GM12878 (cell line): Measurements from ENCODE around the gene TFF2. TPM values are rescaled to one million over a fixed set of nuclear protein-coding genes. Genes with fewer than 3 reads are reported as not detected.

Experiments used
- ATAC-seq: fragments of 200-7000 bp; cut with Tn5 transposase; 3 replicates; pipeline ENCODE4 v1.9.1; 2020; ENCODE audit warnings: mild to moderate bottlenecking, moderate library complexity
- BruUV-seq: library from RNA; stranded (reverse); fragments of 400-500 nt; replicated peaks from 2 replicates; lab custom pipeline; 2021; lab: Mats Ljungman, UMichigan
- CTCF ChIA-PET: fragments of 300-600 bp; sonication (Branson Sonifier 250); formaldehyde crosslinking; extraction: SDS; loops from one replicate; lab custom pipeline; 2021; ENCODE audit warnings: inconsistent platforms; lab: Yijun Ruan, JAX
- POLR2A ChIA-PET: fragments of 350-600 bp; formaldehyde crosslinking; extraction: SDS; loops from one replicate; lab custom pipeline; 2021; ENCODE audit warnings: inconsistent platforms; lab: Charles Lee
- RAD21 ChIA-PET: fragments of 300-600 bp; sonication (Branson Sonifier 250); formaldehyde crosslinking; loops from one replicate; lab custom pipeline; 2023; ENCODE audit warnings: antibody characterized with exemption; ENCODE audit not compliant: unreplicated experiment; lab: Charles Lee
- SMC1A ChIA-PET: fragments of 300-600 bp; sonication (Branson Sonifier 250); formaldehyde crosslinking; loops from one replicate; lab custom pipeline; 2023; ENCODE audit not compliant: unreplicated experiment, uncharacterized antibody; lab: Charles Lee
- DNase-seq: peaks from one replicate; pipeline ENCODE4 v3.0.0-alpha.2; 2011; ENCODE audit warnings: low read depth, low spot score
- FAIRE-seq: peaks from 3 replicates; lab custom pipeline; 2011; peaks lifted over from hg19 to GRCh38; lab: Jason Lieb, UNC
- H2AFZ ChIP-seq: 2 replicates; pipeline ENCODE4 v1.6.0; 2011; ENCODE audit warnings: low read depth, low read length, control low read depth; ENCODE audit not compliant: control insufficient read depth
- H3K27ac ChIP-seq: 2 replicates; pipeline ENCODE4 v1.5.1; 2011; ENCODE audit warnings: control low read depth; ENCODE audit not compliant: control insufficient read depth, insufficient read depth
- H3K27me3 ChIP-seq, 2 experiments: replicated peaks in 1 of 2; 2 replicates each; pipeline versions ENCODE4 v1.6.0 to v1.6.1; 2011; ENCODE audit warnings: low read length in 1 of 2; ENCODE audit not compliant: control insufficient read depth in 2 of 2, insufficient read depth in 2 of 2
- H3K36me3 ChIP-seq, 2 experiments: 2 replicates each; pipeline ENCODE4 v1.5.1; 2011; ENCODE audit warnings: low read length in 1 of 2; ENCODE audit not compliant: control insufficient read depth in 2 of 2, insufficient read depth in 2 of 2
- H3K4me1 ChIP-seq: 2 replicates; pipeline ENCODE4 v1.6.1; 2011; ENCODE audit warnings: mild to moderate bottlenecking, low read length, moderate library complexity, mixed read lengths; ENCODE audit not compliant: control insufficient read depth, insufficient read depth
- H3K4me2 ChIP-seq: 2 replicates; pipeline ENCODE4 v1.6.0; 2011; ENCODE audit warnings: control low read depth; ENCODE audit not compliant: control insufficient read depth, insufficient read depth
- H3K4me3 ChIP-seq: fragments of 200-600 bp; sonication (generic); 2 replicates; pipeline ENCODE4 v1.5.1; 2016
- H3K79me2 ChIP-seq: 2 replicates; pipeline ENCODE4 v1.6.0; 2011; ENCODE audit warnings: low read length; ENCODE audit not compliant: control insufficient read depth, insufficient read depth
- H3K9ac ChIP-seq: 2 replicates; pipeline ENCODE4 v1.8.0; 2011; ENCODE audit warnings: low read length, control low read depth, mixed read lengths; ENCODE audit not compliant: control insufficient read depth, insufficient read depth
- H3K9me3 ChIP-seq: replicated peaks from 3 replicates; pipeline ENCODE4 v1.5.1; 2011; ENCODE audit warnings: mild to moderate bottlenecking, low read length; ENCODE audit not compliant: control insufficient read depth, insufficient read depth
- H4K20me1 ChIP-seq: 2 replicates; pipeline ENCODE4 v1.6.0; 2011; ENCODE audit not compliant: control insufficient read depth, insufficient read depth
- HDAC2 ChIP-seq: fragments of 200-600 bp; sonication (generic); IDR thresholded peaks from 2 replicates; pipeline ENCODE4 v1.6.1; 2017
- NFYB ChIP-seq: IDR thresholded peaks from 2 replicates; pipeline ENCODE4 v1.6.1; 2011; ENCODE audit warnings: low read depth, mild to moderate bottlenecking, low read length, improper control_type of control experiment, moderate library complexity; ENCODE audit not compliant: insufficient read depth
- POU2F2 ChIP-seq: IDR thresholded peaks from 3 replicates; pipeline ENCODE4 v1.6.1; 2011; ENCODE audit warnings: low read depth, mild to moderate bottlenecking, low read length, borderline replicate concordance
- RAD51 ChIP-seq: fragments of 450-650 bp; IDR thresholded peaks from 2 replicates; pipeline ENCODE4 v1.6.1; 2016; ENCODE audit warnings: moderate library complexity, mild to moderate bottlenecking, inconsistent platforms
- RUNX3 ChIP-seq: IDR thresholded peaks from 2 replicates; pipeline ENCODE4 v1.6.1; 2012; ENCODE audit warnings: low read length, inconsistent platforms
- TARDBP ChIP-seq: IDR thresholded peaks from 2 replicates; pipeline ENCODE4 v1.6.1; 2016; ENCODE audit warnings: borderline replicate concordance
- WGBS: methylation state at CpG from one replicate; pipeline ENCODE4 v1.1.6; 2016; ENCODE audit warnings: low lambda C conversion rate; ENCODE audit not compliant: insufficient replicate concordance, insufficient coverage; ENCODE audit errors: missing lambda C conversion rate; 5-methylcytosine and 5-hydroxymethylcytosine counted together
- in situ Hi-C: fragments of 300-500 bp; cut with MboI; formaldehyde crosslinking; loops from 9 replicates; pipeline ENCODE4 v1.14.3; 2018; ENCODE audit warnings: mixed read lengths
- intact Hi-C: fragments of 100-400 bp; cut with micrococcal nuclease; formaldehyde crosslinking; loops from one replicate; pipeline ENCODE4 v1.14.2; 2022; ENCODE audit not compliant: unreplicated experiment
- polyA plus RNA-seq, 11 experiments: library from polyadenylated mRNA; depleted of rRNA in 4 of 11; unstranded in 6 of 11; stranded (reverse) in 5 of 11; fragments of >200 nt; fragmentation: Nextera tagmentation in 4 of 11; fragmentation: Illumina TruSeq in 1 of 11; extraction: Ambion mirVana in 4 of 11; extraction: Trizol in 1 of 11; gene quantifications; 1 replicate in 1 of 11; 2 replicates in 10 of 11; pipeline versions ENCODE4 v1.2.1 to v1.2.3, GENCODE V29; 2011 to 2016; ENCODE audit warnings: inconsistent platforms in 2 of 11, missing spikeins in 2 of 11, low read depth in 1 of 11
- total RNA-seq, 4 experiments: library from RNA; depleted of rRNA in 3 of 4; stranded (reverse); fragments of >200 nt in 3 of 4; fragmentation: Illumina TruSeq in 1 of 4; extraction: Trizol in 1 of 4; gene quantifications; 2 replicates each; pipeline versions ENCODE4 v1.2.1 to v1.2.3, GENCODE V29; 2013 to 2021

The TFF2 gene
- total and polyA plus RNA-seq, 10 of the 15 experiments (the other 5 are each of a cell fraction or from before 2014, with no cell fraction given) = 0.56 TPM; not detected in 9

GRCh38 chr21:42336054-42336453, 14.7 kb downstream of the TFF2 start:
- RAD21 ChIA-PET = interaction anchor here (0.6 to 2.1 kb wide), 6 partner anchors 25 to 86 kb away, joined by 3 to 9 read pairs (median 3); no protein-coding TSS in a partner anchor

GRCh38 chr21:42332557-42333317, 18.1 kb downstream of the TFF2 start:
- no peaks in the 10 kb centered on the region for H3K36me3 ChIP-seq
- no peaks in the 10 kb centered on the region for H4K20me1 ChIP-seq
- no TSS peak for BruUV-seq
- intact Hi-C loops (loop anchor here (5.0 kb wide), 1 partner anchor 45 kb away; no protein-coding TSS in a partner anchor), in situ Hi-C loops (no loop called here)
- H3K9me3 ChIP-seq = no peaks in the 10 kb centered on the region; the same call in 2 of the 3 replicates
- FAIRE-seq = no peak
- no peak overlapping the region for H3K4me2 ChIP-seq
- WGBS = 41% methylated on average over 5 of the region's 5 CpGs
- peaks cover 3% of the 10 kb centered on the region; the same call in 1 of the 2 replicates for H3K4me1 ChIP-seq
- ChIA-PET RAD21 (no interaction called here), SMC1A (interaction anchor here (1.0 to 1.3 kb wide), 2 partner anchors 10 to 71 kb away, joined by 3 to 4 read pairs; partner anchors contain the start of gene UBASH3A), CTCF (no interaction called here), POLR2A (no interaction called here)
- TF ChIP-seq HDAC2 = no peak
- H3K79me2 ChIP-seq = no peaks in the 10 kb centered on the region
- DNase-seq = no peak
- H3K27me3 ChIP-seq = no peaks in the 10 kb centered on the region
- H3K9ac ChIP-seq = no peak overlapping the region
- H3K27ac ChIP-seq = no peak overlapping the region
- no peak for ATAC-seq
- no peak overlapping the region for H2AFZ ChIP-seq
- H3K4me3 ChIP-seq = no peak overlapping the region

More at GRCh38 chr21:42336054-42336453, 14.7 kb downstream of the TFF2 start:
- no peak for FAIRE-seq
- Histone ChIP-seq H3K79me2 (no peaks in the 10 kb centered on the region), H2AFZ (no peak overlapping the region), H3K27me3 (no peaks in the 10 kb centered on the region), H3K9me3 (no peaks in the 10 kb centered on the region; the same call in 2 of the 3 replicates), H3K27ac (no peak overlapping the region), H3K4me2 (no peak overlapping the region), H4K20me1 (no peaks in the 10 kb centered on the region), H3K4me1 (peaks cover 13% of the 10 kb centered on the region), H3K9ac (no peak overlapping the region), H3K36me3 (no peaks in the 10 kb centered on the region), H3K4me3 (no peak overlapping the region)
- BruUV-seq = no TSS peak
- ChIA-PET CTCF (interaction anchor here (0.8 to 4.3 kb wide), 12 partner anchors 11 to 257 kb away, joined by 3 to 23 read pairs (median 4); no protein-coding TSS in a partner anchor), POLR2A (interaction anchor here (0.9 to 1.0 kb wide), 2 partner anchors 81 to 106 kb away, joined by 3 read pairs; no protein-coding TSS in a partner anchor), SMC1A (interaction anchor here (0.8 to 6.7 kb wide), 15 partner anchors 25 to 202 kb away, joined by 3 to 41 read pairs (median 4); no protein-coding TSS in a partner anchor)
- TF ChIP-seq NFYB = 0 out of 2 replicates have a peak, but pooled peaks have one; percentile 26
- no peak for TF ChIP-seq TARDBP
- peak; percentile 73; the same call in 1 of the 3 replicates for TF ChIP-seq POU2F2
- no peak for TF ChIP-seq RAD51
- no peak for TF ChIP-seq RUNX3
- 4% methylated on average over 10 of the region's 10 CpGs for WGBS
- intact Hi-C loops = no loop called here
- no peak for DNase-seq
- in situ Hi-C loops = no loop called here
- ATAC-seq = no peak
